ENCODE data around the gene EFNB3. TPM values are rescaled to one million over a fixed set of nuclear protein-coding genes. Genes with fewer than 3 reads are reported as not detected.

Gene EFNB3
- total and polyA plus RNA-seq, 2 of the 13 experiments (the other 11 are each of a cell fraction or from before 2014, with no cell fraction given): 0.07 to 0.25 TPM

- FAIRE-seq: no peak
- POLR2A ChIA-PET: no interaction called here
- 50% methylated on average over 4 of the region's 8 CpGs for WGBS (ENCODE audit: low lambda C conversion rate)
Measured at GRCh38 chr17:7754656-7755055, 49.7 kb downstream of the EFNB3 start.

More at GRCh38 chr17:7754656-7755055, 49.7 kb downstream of the EFNB3 start:
- Histone ChIP-seq H3K4me2 (ENCODE audit: low read depth, low read length) (no peak overlapping the region), H3K9me3 (ENCODE audit: low read length) (no peaks in the 10 kb centered on the region), H3K27me3 (ENCODE audit: control insufficient read depth in 1 of 2, insufficient read depth in 2 of 2, low read length in 2 of 2) (peaks cover 3 to 37% of the 10 kb centered on the region in 2 experiments; a peak in 4 of 5 replicates), H4K20me1 (ENCODE audit: insufficient read depth, low read length) (no peaks in the 10 kb centered on the region), H3K36me3 (replicated peaks in 1 of 2; ENCODE audit: control insufficient read depth in 1 of 2, insufficient read depth in 2 of 2, low read length in 2 of 2) (no peaks in the 10 kb centered on the region), H2AFZ (ENCODE audit: low read length) (no peak overlapping the region), H3K79me2 (ENCODE audit: insufficient read depth, low read length) (no peaks in the 10 kb centered on the region), H3K9ac (ENCODE audit: insufficient read depth, low read depth, low read length) (no peak overlapping the region), H3K4me1 (ENCODE audit: insufficient read depth, low read length) (no peaks in the 10 kb centered on the region), H3K4me3 (replicated peaks in 1 of 3; ENCODE audit: insufficient read depth in 1 of 3, low read depth in 2 of 3, low read length in 3 of 3) (no peak overlapping the region), H3K27ac (ENCODE audit: extremely low read length, insufficient read depth, low read length) (no peak overlapping the region)
- intact Hi-C loops (cut with micrococcal nuclease; ENCODE audit: unreplicated experiment): no loop called here
- DNase-seq (ENCODE audit: low spot score) (no peak), ATAC-seq (no peak)
- no TSS peak for BruUV-seq (replicated peaks)
- TF ChIP-seq THYN1 (CRISPR knock-in tag; IDR thresholded peaks at IDR 0.05; ENCODE audit: borderline replicate concordance, low read depth) (no peak), IKZF5 (CRISPR knock-in tag; IDR thresholded peaks at IDR 0.05) (no peak), ZNF530 (CRISPR knock-in tag; IDR thresholded peaks at IDR 0.05; ENCODE audit: low read depth) (no peak), ZNF772 (CRISPR knock-in tag; IDR thresholded peaks at IDR 0.05) (no peak), ZNF468 (CRISPR knock-in tag; IDR thresholded peaks at IDR 0.05) (no peak), ZBTB10 (CRISPR knock-in tag; IDR thresholded peaks at IDR 0.05; ENCODE audit: borderline replicate concordance) (no peak), ZNF737 (CRISPR knock-in tag; IDR thresholded peaks at IDR 0.05; ENCODE audit: borderline replicate concordance) (no peak)
- in situ Hi-C loops (cut with HindIII; ENCODE audit: extremely low pct_ligation_motif_present, low pct_unique_long_range_greater_than_20kb): no loop called here
- CTCF ChIA-PET (ENCODE audit: low intra/inter-chr PET ratio, low total read pairs): no interaction called here

Measured in HepG2 (cell line).